ENCODE data around the gene CACNB4.

GRCh38 chr2:152071092-152071491 lies 27.8 kb downstream of the CACNB4 start:
- TF ChIP-seq NRF1 (IDR thresholded peaks at IDR 0.05; ENCODE audit: low read depth, low read length) (no peak), EP300 (IDR thresholded peaks at IDR 0.05; ENCODE audit: borderline replicate concordance in 1 of 2, low read depth in 1 of 2, low read length in 1 of 2) (no peak), TCF12 (IDR thresholded peaks at IDR 0.05) (no peak), CTCF (IDR thresholded peaks at IDR 0.05) (no peak), EZH2phosphoT487 (IDR thresholded peaks at IDR 0.05; ENCODE audit: borderline replicate concordance, low read depth) (no peak), JUND (IDR thresholded peaks at IDR 0.05) (no peak), YY1 (IDR thresholded peaks at IDR 0.05; ENCODE audit: low read depth) (no peak), POLR2AphosphoS5 (IDR thresholded peaks at IDR 0.05; ENCODE audit: low read depth, low read length) (no peak), TEAD4 (IDR thresholded peaks at IDR 0.05; ENCODE audit: borderline replicate concordance, insufficient read depth) (no peak), USF2 (IDR thresholded peaks at IDR 0.05; ENCODE audit: borderline replicate concordance, low read depth, low read length) (no peak), USF1 (IDR thresholded peaks at IDR 0.05; ENCODE audit: borderline replicate concordance, low read depth) (no peak), RAD21 (IDR thresholded peaks at IDR 0.05; ENCODE audit: low read length) (no peak), MAX (IDR thresholded peaks at IDR 0.05; ENCODE audit: low read depth) (no peak), RCOR1 (IDR thresholded peaks at IDR 0.05; ENCODE audit: low read length) (no peak)

All from SK-N-SH (cell line).